ENCODE measurements around the gene DHX9.

Gene DHX9

DNA sequence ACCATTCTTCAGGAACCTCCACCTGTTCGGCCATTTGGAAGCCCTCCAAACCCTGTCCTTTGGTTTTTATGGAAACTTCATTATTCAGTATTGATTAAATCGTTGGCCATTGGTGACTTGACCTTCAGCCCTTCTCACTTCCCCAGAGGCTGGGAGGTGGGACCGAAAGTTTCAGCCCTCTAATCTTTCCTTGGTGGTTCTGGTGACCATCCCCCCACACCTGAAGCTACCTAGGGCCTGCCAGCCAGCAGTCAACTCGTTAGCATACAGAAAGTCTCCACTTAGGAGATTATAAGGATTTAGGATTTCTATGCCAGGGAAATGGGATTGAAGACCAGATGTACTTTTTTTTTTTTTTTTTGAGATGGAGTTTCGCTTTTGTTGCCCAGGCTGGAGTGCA, 6.7 kb downstream of the DHX9 start:
- DNase-seq (ENCODE audit: extremely low spot score), result no peak
- POLR2A ChIA-PET, result no interaction called here
- TF ChIP-seq, protein P1, sequence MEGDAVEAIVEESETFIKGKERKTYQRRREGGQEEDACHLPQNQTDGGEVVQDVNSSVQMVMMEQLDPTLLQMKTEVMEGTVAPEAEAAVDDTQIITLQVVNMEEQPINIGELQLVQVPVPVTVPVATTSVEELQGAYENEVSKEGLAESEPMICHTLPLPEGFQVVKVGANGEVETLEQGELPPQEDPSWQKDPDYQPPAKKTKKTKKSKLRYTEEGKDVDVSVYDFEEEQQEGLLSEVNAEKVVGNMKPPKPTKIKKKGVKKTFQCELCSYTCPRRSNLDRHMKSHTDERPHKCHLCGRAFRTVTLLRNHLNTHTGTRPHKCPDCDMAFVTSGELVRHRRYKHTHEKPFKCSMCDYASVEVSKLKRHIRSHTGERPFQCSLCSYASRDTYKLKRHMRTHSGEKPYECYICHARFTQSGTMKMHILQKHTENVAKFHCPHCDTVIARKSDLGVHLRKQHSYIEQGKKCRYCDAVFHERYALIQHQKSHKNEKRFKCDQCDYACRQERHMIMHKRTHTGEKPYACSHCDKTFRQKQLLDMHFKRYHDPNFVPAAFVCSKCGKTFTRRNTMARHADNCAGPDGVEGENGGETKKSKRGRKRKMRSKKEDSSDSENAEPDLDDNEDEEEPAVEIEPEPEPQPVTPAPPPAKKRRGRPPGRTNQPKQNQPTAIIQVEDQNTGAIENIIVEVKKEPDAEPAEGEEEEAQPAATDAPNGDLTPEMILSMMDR (IDR thresholded peaks at IDR 0.05; ENCODE audit: control extremely low read depth, extremely low read depth, low read depth, missing control alignments), result no peak
- CTCF ChIA-PET, result interaction anchor here (1.2 to 2.8 kb wide), 2 partner anchors 19 to 36 kb away, joined by 4 to 9 read pairs; no protein-coding TSS in a partner anchor

DNA sequence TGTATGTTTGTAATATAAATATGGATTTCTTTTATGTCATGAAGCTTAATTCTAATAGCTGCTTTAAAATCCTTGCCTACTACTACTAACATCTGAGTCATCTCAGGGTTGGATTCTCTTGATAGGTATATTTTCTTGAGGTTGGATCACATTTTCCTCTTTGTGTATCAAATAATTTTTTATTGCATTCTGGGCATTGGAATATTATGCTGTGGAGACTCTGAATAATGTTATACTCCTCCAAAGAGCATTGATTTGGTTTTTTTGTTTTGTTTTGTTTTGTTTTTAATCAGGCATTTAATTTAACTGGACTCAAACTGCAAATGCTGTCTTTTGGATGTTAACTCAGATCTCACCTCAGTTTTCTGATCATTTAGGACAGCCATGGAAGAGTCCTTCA, 8.0 kb downstream of the DHX9 start:
- ChIA-PET CTCF (interaction anchor here (1.2 to 2.8 kb wide), 3 partner anchors 18 to 35 kb away, joined by 3 to 9 read pairs (median 4); no protein-coding TSS in a partner anchor), POLR2A (no interaction called here)
- DNase-seq (ENCODE audit: extremely low spot score), result no peak
- TF ChIP-seq, protein P1 (IDR thresholded peaks at IDR 0.05; ENCODE audit: control extremely low read depth, extremely low read depth, low read depth, missing control alignments), result no peak

DNA sequence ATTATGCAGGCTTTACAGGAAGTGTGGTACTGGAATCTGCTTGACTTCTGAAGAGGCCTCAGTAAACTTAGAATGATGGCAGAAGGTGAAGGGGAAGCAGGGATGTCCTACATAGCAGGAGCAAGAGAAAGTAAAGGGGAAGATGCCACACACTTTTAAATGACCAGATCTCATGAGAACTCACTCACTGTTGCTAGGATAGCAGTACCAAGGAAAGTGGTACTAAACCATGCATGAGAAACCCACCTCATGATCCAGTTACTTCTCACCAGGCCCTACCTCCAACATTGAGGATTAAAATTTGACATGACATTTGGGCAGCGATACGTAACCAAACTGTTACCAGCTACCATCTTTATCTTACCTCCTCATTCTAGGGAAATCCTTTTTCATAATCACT, 9.6 kb downstream of the DHX9 start:
- ChIA-PET POLR2A (no interaction called here), CTCF (no interaction called here)
- TF ChIP-seq, protein P1 (IDR thresholded peaks at IDR 0.05; ENCODE audit: control extremely low read depth, extremely low read depth, low read depth, missing control alignments), result no peak
- DNase-seq (ENCODE audit: extremely low spot score), result no peak

DNA sequence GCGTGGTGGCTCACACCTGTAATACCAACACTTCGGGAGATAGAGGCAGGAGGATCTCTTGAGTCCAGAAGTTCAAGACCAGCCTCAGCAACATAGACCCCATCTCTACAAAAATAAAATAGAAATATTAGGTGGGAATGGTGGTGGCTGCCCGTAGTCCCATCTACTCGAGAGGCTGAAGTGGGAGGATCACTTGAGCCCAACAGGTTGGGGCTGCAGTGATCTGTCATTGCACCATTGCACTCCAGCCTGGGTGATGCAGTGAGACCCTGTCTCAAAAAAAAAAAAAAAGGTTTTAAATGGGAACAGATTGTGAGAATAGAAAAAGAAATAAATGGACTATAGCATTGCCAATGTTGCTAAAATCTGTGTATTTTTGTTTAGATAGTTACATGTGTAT, 11.2 kb downstream of the DHX9 start:
- no peak for DNase-seq (ENCODE audit: extremely low spot score)
- ChIA-PET POLR2A (no interaction called here), CTCF (no interaction called here)
- TF ChIP-seq, protein P1 (IDR thresholded peaks at IDR 0.05; ENCODE audit: control extremely low read depth, extremely low read depth, low read depth, missing control alignments), result no peak

DNA sequence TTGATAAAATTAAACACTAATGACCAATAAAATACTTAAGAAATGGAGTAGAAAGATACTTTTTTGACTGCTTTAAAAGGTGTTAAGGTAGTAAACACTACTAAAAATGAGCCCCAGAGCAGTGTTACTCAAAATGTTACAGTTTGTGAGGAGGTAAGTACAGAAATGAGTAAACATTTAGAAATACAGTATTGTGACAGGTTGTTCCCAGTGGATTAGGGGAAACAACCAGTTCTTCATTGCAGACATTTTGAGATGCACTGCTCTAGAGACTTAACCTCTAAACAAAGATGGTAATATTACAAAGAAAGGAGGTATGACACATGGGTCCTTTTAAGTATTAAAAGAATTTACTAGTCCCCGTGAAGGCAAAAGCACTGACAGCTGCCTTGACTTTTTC, 12.7 kb downstream of the DHX9 start:
- POLR2A ChIA-PET, result no interaction called here
- no peak for DNase-seq (ENCODE audit: extremely low spot score)
- CTCF ChIA-PET, result no interaction called here
- TF ChIP-seq, protein P1 (IDR thresholded peaks at IDR 0.05; ENCODE audit: control extremely low read depth, extremely low read depth, low read depth, missing control alignments), result no peak

DNA sequence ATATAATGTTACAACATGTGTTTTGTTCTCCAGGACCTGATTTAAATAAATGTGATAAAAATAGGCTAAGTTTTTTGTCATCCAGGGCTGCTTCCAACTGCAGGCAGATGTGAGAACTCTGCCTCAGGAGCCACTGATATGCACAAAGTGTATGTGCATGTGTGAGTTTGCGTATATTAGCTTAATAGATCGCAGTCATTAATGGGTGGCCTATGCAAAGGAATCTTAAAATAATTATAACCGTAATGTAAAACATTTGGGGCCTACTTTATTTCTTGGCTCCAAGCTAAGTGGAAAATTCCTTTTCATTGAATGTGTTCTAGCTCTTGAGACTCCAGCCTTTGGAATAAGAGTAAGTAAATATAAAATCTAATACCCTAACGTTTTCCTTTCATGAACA, 16.8 kb downstream of the DHX9 start:
- ChIA-PET POLR2A (no interaction called here), CTCF (interaction anchor here (2.0 to 2.6 kb wide), 2 partner anchors 10 to 260 kb away, joined by 6 to 7 read pairs; no protein-coding TSS in a partner anchor)
- DNase-seq (ENCODE audit: extremely low spot score), result no peak
- TF ChIP-seq, protein P1 (IDR thresholded peaks at IDR 0.05; ENCODE audit: control extremely low read depth, extremely low read depth, low read depth, missing control alignments), result no peak

DNA sequence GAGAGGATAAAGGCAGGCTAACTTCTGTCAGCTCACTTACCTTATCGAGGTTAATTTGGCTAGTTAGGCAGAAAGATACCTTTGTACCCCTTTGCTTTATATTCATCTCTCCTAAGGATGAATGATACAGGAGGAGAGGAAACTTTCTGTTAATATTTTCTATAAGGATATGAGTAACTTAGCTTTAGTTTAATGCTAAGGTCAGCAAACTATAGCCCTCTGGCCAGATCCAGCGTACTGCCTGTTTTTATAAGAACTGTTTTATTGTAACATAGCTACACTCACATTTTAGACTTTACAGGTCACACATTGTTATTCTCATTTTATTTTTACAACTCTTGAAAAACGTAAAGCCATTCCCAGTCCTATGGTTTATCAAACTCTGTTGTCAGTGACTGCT, 18.1 kb downstream of the DHX9 start:
- POLR2A ChIA-PET, result no interaction called here
- CTCF ChIA-PET, result interaction anchor here (1.7 to 2.6 kb wide), 3 partner anchors 9 to 261 kb away, joined by 4 to 7 read pairs (median 6); no protein-coding TSS in a partner anchor
- no peak for DNase-seq (ENCODE audit: extremely low spot score)
- TF ChIP-seq, protein P1 (IDR thresholded peaks at IDR 0.05; ENCODE audit: control extremely low read depth, extremely low read depth, low read depth, missing control alignments), result no peak

Measured in GM10248 (cell line).